HepG2 (cell line): ENCODE data around the gene ARHGEF16. TPM values are rescaled to one million over a fixed set of nuclear protein-coding genes. Genes with fewer than 3 reads are reported as not detected.
A peak's percentile ranks its signal among the peaks of the same experiment; 100 is the strongest.

Experiments
- CREM ChIP-seq, 2 experiments: sonication (generic) in 1 of 2; formaldehyde crosslinking in 1 of 2; IDR thresholded peaks; 2 replicates each; pipeline versions ENCODE4 v1.4.0 to v1.6.1; 2016 to 2020; ENCODE audit warnings: antibody characterized with exemption in 1 of 2, mild to moderate bottlenecking in 1 of 2, missing genetic modification reagents in 1 of 2
- FOSL1 ChIP-seq: sonication (generic); formaldehyde crosslinking; IDR thresholded peaks from 2 replicates; pipeline ENCODE4 v1.9.0; 2021; ENCODE audit warnings: missing genetic modification reagents, borderline replicate concordance
- GLMP ChIP-seq: sonication (generic); formaldehyde crosslinking; IDR thresholded peaks from 2 replicates; pipeline ENCODE4 v1.9.0; 2021; ENCODE audit warnings: missing genetic modification reagents, mild to moderate bottlenecking, borderline replicate concordance
- HCFC1 ChIP-seq: fragments of 150-350 bp; IDR thresholded peaks from 2 replicates; pipeline ENCODE4 v1.6.1; 2014; ENCODE audit warnings: low read depth, low read length
- HNF1B ChIP-seq: sonication (generic); formaldehyde crosslinking; IDR thresholded peaks from 2 replicates; pipeline ENCODE4 v1.5.1; 2020; ENCODE audit warnings: mild to moderate bottlenecking, moderate library complexity, missing genetic modification reagents
- JUNB ChIP-seq: sonication (generic); formaldehyde crosslinking; IDR thresholded peaks from 2 replicates; pipeline ENCODE4 v1.8.0; 2022; ENCODE audit warnings: missing genetic modification reagents, mild to moderate bottlenecking, borderline replicate concordance
- KDM3A ChIP-seq: IDR thresholded peaks from 2 replicates; pipeline ENCODE4 v1.6.1; 2018; ENCODE audit warnings: low read depth, missing compliant biosample characterization
- MEIS1 ChIP-seq: sonication (generic); formaldehyde crosslinking; IDR thresholded peaks from 2 replicates; pipeline ENCODE4 v1.9.0; 2021; ENCODE audit warnings: mild to moderate bottlenecking, missing genetic modification reagents, moderate library complexity, borderline replicate concordance
- MNT ChIP-seq: fragments of 450-650 bp; IDR thresholded peaks from 2 replicates; pipeline ENCODE4 v1.6.1; 2016
- MYC ChIP-seq: sonication (generic); formaldehyde crosslinking; IDR thresholded peaks from 2 replicates; pipeline ENCODE4 v1.9.0; 2021; ENCODE audit warnings: missing genetic modification reagents, borderline replicate concordance
- NPAS2 ChIP-seq: sonication (generic); formaldehyde crosslinking; IDR thresholded peaks from 2 replicates; pipeline ENCODE4 v1.8.0; 2022; ENCODE audit warnings: mild to moderate bottlenecking, missing genetic modification reagents, borderline replicate concordance
- RCOR2 ChIP-seq: IDR thresholded peaks from 2 replicates; pipeline ENCODE4 v1.6.1; 2016; ENCODE audit warnings: missing biosample characterization, missing genetic modification reagents
- RFX1 ChIP-seq: fragments of 450-650 bp; IDR thresholded peaks from 2 replicates; pipeline ENCODE4 v1.6.1; 2017
- SATB2 ChIP-seq: sonication (generic); formaldehyde crosslinking; IDR thresholded peaks from 2 replicates; pipeline ENCODE4 v1.5.0; 2020; ENCODE audit warnings: missing genetic modification reagents
- SP2 ChIP-seq: sonication (generic); formaldehyde crosslinking; IDR thresholded peaks from 2 replicates; pipeline ENCODE4 v1.5.1; 2020; ENCODE audit warnings: mild to moderate bottlenecking, missing genetic modification reagents
- SRSF4 ChIP-seq: fragments of 200-400 bp; formaldehyde crosslinking; IDR thresholded peaks from one replicate; pipeline ENCODE4 v1.6.1; 2018; ENCODE audit warnings: mild to moderate bottlenecking, low read depth, low read length, moderate library complexity; ENCODE audit not compliant: poor library complexity, severe bottlenecking
- STAT5B ChIP-seq: sonication (generic); formaldehyde crosslinking; IDR thresholded peaks from 2 replicates; pipeline ENCODE4 v1.4.0; 2020; ENCODE audit warnings: missing genetic modification reagents
- TCF7 ChIP-seq: sonication (generic); IDR thresholded peaks from 2 replicates; pipeline ENCODE4 v1.6.1; 2016; ENCODE audit warnings: antibody characterized with exemption, low read depth
- ZFYVE20 ChIP-seq: sonication (generic); formaldehyde crosslinking; IDR thresholded peaks from 2 replicates; pipeline ENCODE4 v1.8.0; 2023; ENCODE audit warnings: low read depth, mild to moderate bottlenecking, moderate library complexity, missing genetic modification reagents, borderline replicate concordance
- ZKSCAN1 ChIP-seq: fragments of 150-350 bp; IDR thresholded peaks from 2 replicates; pipeline ENCODE4 v1.6.1; 2014; ENCODE audit warnings: low read length
- ZNF205 ChIP-seq: IDR thresholded peaks from 2 replicates; pipeline ENCODE4 v1.6.1; 2018; ENCODE audit warnings: missing biosample characterization, missing genetic modification reagents
- ZNF225 ChIP-seq: sonication (generic); formaldehyde crosslinking; IDR thresholded peaks from 2 replicates; pipeline ENCODE4 v1.4.0; 2020; ENCODE audit warnings: mild to moderate bottlenecking, missing genetic modification reagents
- ZNF329 ChIP-seq: sonication (generic); formaldehyde crosslinking; IDR thresholded peaks from 2 replicates; pipeline ENCODE4 v1.9.0; 2021; ENCODE audit warnings: low read depth, mild to moderate bottlenecking, missing genetic modification reagents
- ZNF558 ChIP-seq: sonication (generic); formaldehyde crosslinking; IDR thresholded peaks from 2 replicates; pipeline ENCODE4 v1.9.0; 2022; ENCODE audit warnings: mild to moderate bottlenecking, missing genetic modification reagents, borderline replicate concordance
- ZNF615 ChIP-seq: sonication (generic); formaldehyde crosslinking; IDR thresholded peaks from 2 replicates; pipeline ENCODE4 v1.5.0; 2020; ENCODE audit warnings: mild to moderate bottlenecking, missing genetic modification reagents, borderline replicate concordance
- ZNF616 ChIP-seq: sonication (generic); formaldehyde crosslinking; IDR thresholded peaks from 2 replicates; pipeline ENCODE4 v1.5.0; 2020; ENCODE audit warnings: low read depth, mild to moderate bottlenecking, missing genetic modification reagents
- ZNF773 ChIP-seq: sonication (generic); formaldehyde crosslinking; IDR thresholded peaks from 2 replicates; pipeline ENCODE4 v1.4.0; 2020; ENCODE audit warnings: missing genetic modification reagents, borderline replicate concordance
- polyA plus RNA-seq, 8 experiments: library from polyadenylated mRNA; depleted of rRNA in 3 of 8; stranded (reverse) in 7 of 8; unstranded in 1 of 8; fragments of >200 nt; fragmentation: Illumina TruSeq in 4 of 8; extraction: Trizol in 4 of 8; gene quantifications; 2 replicates each; pipeline versions ENCODE4 v1.2.1 to v1.2.3, GENCODE V29; 2011 to 2016; ENCODE audit warnings: low read depth in 4 of 8, missing spikeins in 1 of 8, mixed read lengths in 1 of 8; ENCODE audit not compliant: insufficient read depth in 1 of 8
- total RNA-seq, 5 experiments: library from RNA; depleted of rRNA; stranded (reverse); fragments of >200 nt; fragmentation: Illumina TruSeq; extraction: Trizol; gene quantifications; 2 replicates each; pipeline ENCODE4 v1.2.3, GENCODE V29; 2016; ENCODE audit warnings: low read depth in 1 of 5

The ARHGEF16 gene
- total and polyA plus RNA-seq, 2 of the 13 experiments (the other 11 are each of a cell fraction or from before 2014, with no cell fraction given): 20.3 to 39.9 TPM

- TF ChIP-seq ZNF615 (CRISPR knock-in tag) (no peak), MEIS1 (CRISPR knock-in tag) (no peak), HCFC1 (no peak), ZNF329 (CRISPR knock-in tag) (no peak), ZNF773 (no peak), NPAS2 (CRISPR knock-in tag) (no peak), SRSF4 (no peak), KDM3A (CRISPR knock-in tag) (no peak), MNT (no peak), ZNF205 (no peak), ZNF225 (CRISPR knock-in tag) (no peak), TCF7 (no peak), SP2 (CRISPR knock-in tag) (no peak), ZNF616 (CRISPR knock-in tag) (no peak), STAT5B (CRISPR knock-in tag) (0 out of 2 replicates have a peak, but pooled peaks have one; percentile 58), JUNB (CRISPR knock-in tag) (no peak), CREM (IDR thresholded peaks at IDR 0.05) (peak; percentile 31), CREM (CRISPR knock-in tag; IDR thresholded peaks at IDR 0.05) (no peak), ZFYVE20 (no peak), SATB2 (CRISPR knock-in tag) (no peak), HNF1B (CRISPR knock-in tag) (0 out of 2 replicates have a peak, but pooled peaks have one; percentile 20), FOSL1 (no peak), GLMP (CRISPR knock-in tag) (no peak), ZKSCAN1 (no peak), RCOR2 (no peak), ZNF558 (no peak), RFX1 (no peak), MYC (CRISPR knock-in tag) (no peak)
These were observed 550 bp downstream of the ARHGEF16 start (continued) for GRCh38 chr1:3454811-3455618.
